ENCODE data around the gene SRPK2.
"Not testable (repeated sequence)": the region's sequence is repeated elsewhere in the genome, so short reads cannot be mapped to it uniquely, and the experiment has no call there.

The SRPK2 gene

DNA sequence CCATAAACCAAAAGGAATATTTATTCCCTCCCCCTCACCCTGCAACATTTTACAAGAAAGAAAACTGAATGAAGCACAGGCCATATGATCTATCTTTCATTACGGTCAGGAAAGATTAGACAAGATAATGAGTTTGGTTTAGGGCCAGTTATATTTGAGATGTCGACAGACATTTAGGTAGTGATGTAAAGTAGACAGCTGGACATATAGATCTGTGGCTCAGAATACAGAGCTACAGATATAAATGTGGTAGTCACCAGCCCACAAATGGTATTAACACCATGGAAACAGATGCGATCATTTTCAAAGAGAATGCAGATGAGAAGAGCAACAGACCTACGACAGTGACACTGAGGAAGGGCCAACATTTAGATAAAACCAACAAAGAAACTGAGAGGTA is 142.5 kb downstream of the SRPK2 start:
- H3K27me3 ChIP-seq (replicated peaks): no peaks in the 10 kb centered on the region
- TF ChIP-seq, protein P1, sequence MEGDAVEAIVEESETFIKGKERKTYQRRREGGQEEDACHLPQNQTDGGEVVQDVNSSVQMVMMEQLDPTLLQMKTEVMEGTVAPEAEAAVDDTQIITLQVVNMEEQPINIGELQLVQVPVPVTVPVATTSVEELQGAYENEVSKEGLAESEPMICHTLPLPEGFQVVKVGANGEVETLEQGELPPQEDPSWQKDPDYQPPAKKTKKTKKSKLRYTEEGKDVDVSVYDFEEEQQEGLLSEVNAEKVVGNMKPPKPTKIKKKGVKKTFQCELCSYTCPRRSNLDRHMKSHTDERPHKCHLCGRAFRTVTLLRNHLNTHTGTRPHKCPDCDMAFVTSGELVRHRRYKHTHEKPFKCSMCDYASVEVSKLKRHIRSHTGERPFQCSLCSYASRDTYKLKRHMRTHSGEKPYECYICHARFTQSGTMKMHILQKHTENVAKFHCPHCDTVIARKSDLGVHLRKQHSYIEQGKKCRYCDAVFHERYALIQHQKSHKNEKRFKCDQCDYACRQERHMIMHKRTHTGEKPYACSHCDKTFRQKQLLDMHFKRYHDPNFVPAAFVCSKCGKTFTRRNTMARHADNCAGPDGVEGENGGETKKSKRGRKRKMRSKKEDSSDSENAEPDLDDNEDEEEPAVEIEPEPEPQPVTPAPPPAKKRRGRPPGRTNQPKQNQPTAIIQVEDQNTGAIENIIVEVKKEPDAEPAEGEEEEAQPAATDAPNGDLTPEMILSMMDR (IDR thresholded peaks at IDR 0.05; ENCODE audit: low read depth, low read length, missing control alignments): no peak
- no peaks in the 10 kb centered on the region for H3K36me3 ChIP-seq (replicated peaks)
- no peak overlapping the region for H3K27ac ChIP-seq
- no peak overlapping the region for H3K4me3 ChIP-seq (ENCODE audit: low read depth, low read length)
- in situ Hi-C loops (cut with HindIII; ENCODE audit: low pct_ligation_motif_present, low sequenced_read_pairs): no loop called here
- DNase-seq: no peak

DNA sequence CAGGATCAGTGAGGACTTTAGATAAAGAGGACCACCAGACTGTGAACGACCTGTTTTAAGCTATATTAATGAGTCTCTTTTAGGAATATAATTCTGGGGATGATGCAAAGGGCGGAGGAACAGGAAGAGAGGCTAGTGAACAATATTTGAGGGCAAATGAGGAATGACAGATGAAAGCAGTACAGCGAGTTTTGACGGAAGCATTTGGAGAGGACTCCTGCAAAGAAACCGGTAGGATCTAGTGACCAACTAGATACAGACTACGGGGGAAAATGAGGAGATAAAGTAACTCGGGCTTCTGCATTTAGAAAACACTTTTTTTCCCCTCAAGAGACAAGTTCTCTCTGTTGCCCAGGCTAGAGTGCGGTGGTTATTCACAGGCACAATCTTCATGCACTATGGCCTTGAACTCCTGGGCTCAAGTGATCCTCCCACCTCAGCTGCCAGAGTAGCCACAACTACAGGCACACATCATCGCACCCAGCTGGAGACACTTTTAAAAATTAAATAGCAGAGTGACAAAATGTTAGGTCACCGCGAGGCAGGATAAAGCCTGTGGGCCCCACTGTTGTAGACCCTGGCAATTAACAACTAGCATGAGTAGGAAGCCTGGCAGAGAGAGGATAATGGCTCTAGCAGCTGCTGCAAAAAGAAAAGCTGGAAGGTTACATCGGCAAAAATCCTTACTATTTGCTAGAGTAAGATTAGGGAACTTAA is 143.2 kb downstream of the SRPK2 start:
- Histone ChIP-seq H3K36me3 (replicated peaks) (no peaks in the 10 kb centered on the region), H3K27ac (no peak overlapping the region), H3K27me3 (replicated peaks) (no peaks in the 10 kb centered on the region), H3K4me3 (ENCODE audit: low read depth, low read length) (no peak overlapping the region)
- in situ Hi-C loops (cut with HindIII; ENCODE audit: low pct_ligation_motif_present, low sequenced_read_pairs): no loop called here
- DNase-seq: no peak
- TF ChIP-seq, protein P1 (IDR thresholded peaks at IDR 0.05; ENCODE audit: low read depth, low read length, missing control alignments): no peak

DNA sequence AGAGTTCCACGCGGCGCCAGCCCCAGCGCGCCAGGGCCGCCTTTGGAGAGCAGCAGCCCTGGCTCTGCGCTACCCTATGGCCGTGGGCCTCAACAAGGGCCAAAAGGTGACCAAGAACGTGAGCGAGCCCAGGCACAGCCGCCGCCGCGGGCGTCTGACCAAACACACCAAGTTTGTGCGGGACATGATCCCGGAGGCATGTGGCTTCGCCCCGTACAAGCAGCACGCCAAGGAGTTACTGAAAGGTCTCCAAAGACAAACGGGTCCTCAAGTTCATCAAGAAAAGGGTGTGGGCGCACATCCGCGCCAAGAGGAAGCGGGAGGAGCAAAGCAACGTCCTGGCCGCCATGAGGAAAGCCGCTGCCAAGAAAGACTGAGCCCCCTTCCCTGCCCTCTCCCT is 144.1 kb downstream of the SRPK2 start:
- TF ChIP-seq, protein P1 (IDR thresholded peaks at IDR 0.05; ENCODE audit: low read depth, low read length, missing control alignments): no peak
- Histone ChIP-seq H3K4me3 (ENCODE audit: low read depth, low read length) (no peak overlapping the region), H3K36me3 (replicated peaks) (no peaks in the 10 kb centered on the region), H3K27me3 (replicated peaks) (no peaks in the 10 kb centered on the region), H3K27ac (no peak overlapping the region)
- in situ Hi-C loops (cut with HindIII; ENCODE audit: low pct_ligation_motif_present, low sequenced_read_pairs): no loop called here
- DNase-seq: no peak

DNA sequence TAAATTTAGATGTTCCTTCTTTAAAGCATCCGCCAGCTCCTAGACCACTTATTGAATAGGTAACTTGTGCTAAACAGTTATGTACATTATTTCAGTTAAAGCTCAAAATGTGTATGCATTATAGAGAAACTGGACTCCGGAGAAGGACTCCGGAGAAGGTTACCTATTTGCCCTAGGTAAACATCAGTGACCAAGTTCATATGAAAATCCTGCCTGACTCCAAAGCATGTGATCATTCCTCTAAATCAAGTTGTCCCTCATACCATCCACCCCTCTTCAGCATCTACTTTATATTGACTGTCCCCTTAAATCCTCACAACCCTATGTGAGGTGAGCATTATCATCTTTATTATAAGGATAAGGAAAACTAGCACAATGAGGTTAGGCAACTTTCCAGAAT is 147.5 kb downstream of the SRPK2 start:
- TF ChIP-seq, protein P1 (IDR thresholded peaks at IDR 0.05; ENCODE audit: low read depth, low read length, missing control alignments): no peak
- in situ Hi-C loops (cut with HindIII; ENCODE audit: low pct_ligation_motif_present, low sequenced_read_pairs): no loop called here
- DNase-seq: no peak
- no peak overlapping the region for H3K4me3 ChIP-seq (ENCODE audit: low read depth, low read length)
- H3K27ac ChIP-seq: no peak overlapping the region
- H3K27me3 ChIP-seq (replicated peaks): no peaks in the 10 kb centered on the region
- no peaks in the 10 kb centered on the region for H3K36me3 ChIP-seq (replicated peaks)

DNA sequence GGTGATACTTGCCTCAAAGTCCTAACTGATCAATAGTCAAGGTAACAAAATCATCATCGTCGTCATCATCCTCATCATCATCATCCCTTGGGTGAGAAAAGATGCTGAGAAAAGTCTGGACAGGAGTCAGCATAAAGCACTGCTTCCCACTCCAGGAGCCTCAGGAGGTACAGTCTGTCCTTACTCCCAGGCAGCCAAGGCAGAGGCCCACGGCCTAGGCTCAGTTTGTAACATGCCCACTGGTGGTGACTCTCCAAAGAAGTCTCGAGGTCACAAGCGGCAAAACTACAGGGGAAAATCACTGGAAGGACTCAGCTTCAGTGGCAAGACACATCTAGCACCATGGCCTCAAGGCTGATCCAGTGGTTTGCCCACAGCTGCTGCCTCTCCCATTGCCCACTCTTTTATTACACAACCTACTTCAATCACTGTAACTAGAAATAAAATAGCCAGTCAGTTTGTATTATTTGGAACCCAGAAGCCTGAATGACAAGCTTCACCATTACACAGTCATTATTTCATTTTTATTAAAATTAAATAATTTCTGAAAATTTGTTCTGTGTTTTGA is 150.4 kb downstream of the SRPK2 start:
- H3K4me3 ChIP-seq (ENCODE audit: low read depth, low read length): no peak overlapping the region
- in situ Hi-C loops (cut with HindIII; ENCODE audit: low pct_ligation_motif_present, low sequenced_read_pairs): no loop called here
- H3K36me3 ChIP-seq (replicated peaks): no peaks in the 10 kb centered on the region
- no peak for DNase-seq
- TF ChIP-seq, protein P1 (IDR thresholded peaks at IDR 0.05; ENCODE audit: low read depth, low read length, missing control alignments): no peak
- H3K27ac ChIP-seq: no peak overlapping the region
- H3K27me3 ChIP-seq (replicated peaks): no peaks in the 10 kb centered on the region

DNA sequence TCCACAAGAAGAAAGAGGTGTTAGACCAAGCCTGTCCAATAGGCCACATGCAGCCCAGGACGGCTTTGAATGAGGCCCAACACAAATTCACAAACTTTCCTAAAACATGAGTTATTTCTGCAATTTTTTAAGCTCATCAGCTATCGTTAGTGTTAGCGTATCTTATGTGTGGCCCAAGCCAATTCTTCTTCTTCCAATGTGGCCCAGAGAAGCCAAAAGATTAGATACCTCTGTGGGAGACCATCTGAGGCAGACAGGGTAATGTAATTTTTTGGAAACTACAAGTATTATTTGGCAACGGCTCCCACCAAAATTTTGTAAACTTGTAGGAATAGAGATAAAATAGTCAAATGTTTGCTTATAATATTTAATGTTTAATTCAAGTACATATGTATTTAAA is 153.8 kb downstream of the SRPK2 start:
- DNase-seq: no peak
- TF ChIP-seq, protein P1 (IDR thresholded peaks at IDR 0.05; ENCODE audit: low read depth, low read length, missing control alignments): no peak
- Histone ChIP-seq H3K36me3 (replicated peaks) (no peaks in the 10 kb centered on the region), H3K27ac (no peak overlapping the region), H3K27me3 (replicated peaks) (no peaks in the 10 kb centered on the region), H3K4me3 (ENCODE audit: low read depth, low read length) (no peak overlapping the region)
- in situ Hi-C loops (cut with HindIII; ENCODE audit: low pct_ligation_motif_present, low sequenced_read_pairs): no loop called here

DNA sequence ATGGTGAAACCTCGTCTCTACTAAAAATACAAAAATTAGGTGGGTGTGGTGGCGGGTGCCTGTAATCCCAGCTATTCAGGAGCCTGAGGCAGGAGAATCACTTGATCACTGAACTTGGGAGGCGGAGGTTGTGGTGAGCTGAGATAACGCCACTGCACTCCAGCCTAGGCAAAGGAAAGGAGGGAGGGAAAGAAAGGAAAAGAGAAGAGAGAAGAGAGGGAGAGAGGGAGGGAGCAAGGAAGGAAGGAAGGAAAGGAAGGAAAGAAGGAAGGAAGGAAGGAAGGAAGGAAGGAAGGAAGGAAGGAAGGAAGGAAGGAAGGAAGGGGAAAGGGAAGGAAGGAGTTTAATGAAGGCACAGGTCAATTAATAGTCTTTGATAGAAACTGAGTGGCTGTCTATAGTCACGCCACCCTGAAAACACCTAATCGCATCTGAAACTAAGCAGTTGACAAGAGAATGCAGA is 155.9 kb downstream of the SRPK2 start:
- H3K36me3 ChIP-seq (replicated peaks); H3K4me3 ChIP-seq (ENCODE audit: low read depth, low read length); in situ Hi-C loops (cut with HindIII; ENCODE audit: low pct_ligation_motif_present, low sequenced_read_pairs); DNase-seq; H3K27ac ChIP-seq; H3K27me3 ChIP-seq (replicated peaks): not testable (repeated sequence)

Measured in brain microvascular endothelial cell (primary cell).